ENCODE results near the gene ATXN7L1. TPM values are rescaled to one million over a fixed set of nuclear protein-coding genes. Genes with fewer than 3 reads are reported as not detected.
A peak's percentile ranks its signal among the peaks of the same experiment; 100 is the strongest.

Gene ATXN7L1
- total RNA-seq, 1 donor from 2014 or later, result 12.9 TPM

DNA sequence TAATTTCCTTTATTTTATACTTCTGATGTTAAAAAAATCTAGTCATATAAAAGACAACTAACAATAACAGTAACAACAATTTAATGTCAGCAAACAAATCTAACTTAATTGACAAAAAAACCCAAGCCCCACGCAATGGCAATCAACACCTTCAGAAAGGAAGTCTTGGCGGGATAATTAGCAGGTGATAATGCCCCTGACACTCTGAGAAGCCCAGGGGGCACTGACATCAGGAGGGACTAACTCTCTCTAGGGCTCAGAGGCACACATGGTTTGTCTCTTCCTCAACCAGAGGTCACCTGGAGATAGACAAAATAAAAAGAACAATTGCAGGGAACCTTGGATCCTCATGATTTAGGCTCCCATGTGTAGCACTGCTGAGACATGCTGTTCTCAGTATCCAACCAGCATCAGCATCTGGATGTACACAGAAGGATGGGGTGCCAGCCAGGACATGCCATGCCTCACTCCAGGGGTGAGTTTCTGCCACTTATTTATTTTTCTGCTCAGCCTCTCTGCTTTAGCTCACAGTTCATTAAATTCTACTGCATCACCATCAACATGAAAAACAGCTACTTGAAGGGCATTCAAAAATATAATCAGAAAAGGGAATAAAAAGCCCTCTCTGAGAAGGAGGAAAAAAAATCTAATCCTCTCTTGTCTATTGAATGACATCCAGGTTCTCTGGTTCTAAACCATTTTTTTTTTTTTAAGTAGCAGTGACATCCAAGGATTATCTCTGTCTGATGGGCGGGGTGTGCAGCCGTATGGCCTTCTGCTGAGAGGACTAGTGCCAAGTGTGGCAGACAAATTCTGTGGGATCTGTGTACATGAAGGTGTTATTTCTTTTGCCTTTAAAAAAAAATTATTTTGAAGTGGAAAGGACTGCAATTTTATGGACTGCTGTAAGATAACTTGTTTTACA, 96.3 kb downstream of the ATXN7L1 start:
- no peak for ATAC-seq

DNA sequence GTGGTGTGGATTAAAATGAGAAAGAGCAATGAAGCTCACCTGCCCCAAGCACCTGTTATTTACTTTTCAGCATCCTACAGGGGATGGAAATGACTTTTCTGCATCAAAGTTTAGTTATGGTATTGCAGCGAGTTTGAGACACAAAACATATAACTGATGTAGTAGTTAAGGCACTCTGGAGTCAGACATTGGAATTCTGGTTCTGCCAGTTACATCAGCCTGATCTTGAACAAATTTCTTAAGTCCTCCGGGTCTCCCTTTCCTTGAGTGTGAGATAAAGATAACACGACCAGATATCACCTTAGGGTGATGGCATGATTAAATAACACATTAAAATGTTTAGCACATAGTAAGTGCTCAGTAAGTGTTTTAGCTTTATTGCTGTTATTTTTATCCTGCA, 97.4 kb downstream of the ATXN7L1 start:
- no peak overlapping the region for H3K27ac ChIP-seq
- no peaks in the 10 kb centered on the region for H3K9me3 ChIP-seq
- H3K4me1 ChIP-seq, result no peaks in the 10 kb centered on the region
- no peaks in the 10 kb centered on the region for H3K27me3 ChIP-seq
- DNase-seq (no peak), ATAC-seq (no peak)
- H3K36me3 ChIP-seq, result no peaks in the 10 kb centered on the region
- intact Hi-C loops (cut with DNase I), result no loop called here
- H3K4me3 ChIP-seq, result no peak overlapping the region
- TF ChIP-seq, protein P1, sequence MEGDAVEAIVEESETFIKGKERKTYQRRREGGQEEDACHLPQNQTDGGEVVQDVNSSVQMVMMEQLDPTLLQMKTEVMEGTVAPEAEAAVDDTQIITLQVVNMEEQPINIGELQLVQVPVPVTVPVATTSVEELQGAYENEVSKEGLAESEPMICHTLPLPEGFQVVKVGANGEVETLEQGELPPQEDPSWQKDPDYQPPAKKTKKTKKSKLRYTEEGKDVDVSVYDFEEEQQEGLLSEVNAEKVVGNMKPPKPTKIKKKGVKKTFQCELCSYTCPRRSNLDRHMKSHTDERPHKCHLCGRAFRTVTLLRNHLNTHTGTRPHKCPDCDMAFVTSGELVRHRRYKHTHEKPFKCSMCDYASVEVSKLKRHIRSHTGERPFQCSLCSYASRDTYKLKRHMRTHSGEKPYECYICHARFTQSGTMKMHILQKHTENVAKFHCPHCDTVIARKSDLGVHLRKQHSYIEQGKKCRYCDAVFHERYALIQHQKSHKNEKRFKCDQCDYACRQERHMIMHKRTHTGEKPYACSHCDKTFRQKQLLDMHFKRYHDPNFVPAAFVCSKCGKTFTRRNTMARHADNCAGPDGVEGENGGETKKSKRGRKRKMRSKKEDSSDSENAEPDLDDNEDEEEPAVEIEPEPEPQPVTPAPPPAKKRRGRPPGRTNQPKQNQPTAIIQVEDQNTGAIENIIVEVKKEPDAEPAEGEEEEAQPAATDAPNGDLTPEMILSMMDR (IDR thresholded peaks at IDR 0.05), result no peak

More for the DNA sequence above, 96.3 kb downstream of the ATXN7L1 start:
- intact Hi-C loops (cut with DNase I), result no loop called here
- H3K4me1 ChIP-seq, result no peaks in the 10 kb centered on the region
- no peak overlapping the region for H3K27ac ChIP-seq
- H3K36me3 ChIP-seq, result no peaks in the 10 kb centered on the region
- no peaks in the 10 kb centered on the region for H3K9me3 ChIP-seq
- H3K27me3 ChIP-seq, result no peaks in the 10 kb centered on the region
- no peak overlapping the region for H3K4me3 ChIP-seq
- TF ChIP-seq, protein P1 (IDR thresholded peaks at IDR 0.05), result no peak
- no peak for DNase-seq

DNA sequence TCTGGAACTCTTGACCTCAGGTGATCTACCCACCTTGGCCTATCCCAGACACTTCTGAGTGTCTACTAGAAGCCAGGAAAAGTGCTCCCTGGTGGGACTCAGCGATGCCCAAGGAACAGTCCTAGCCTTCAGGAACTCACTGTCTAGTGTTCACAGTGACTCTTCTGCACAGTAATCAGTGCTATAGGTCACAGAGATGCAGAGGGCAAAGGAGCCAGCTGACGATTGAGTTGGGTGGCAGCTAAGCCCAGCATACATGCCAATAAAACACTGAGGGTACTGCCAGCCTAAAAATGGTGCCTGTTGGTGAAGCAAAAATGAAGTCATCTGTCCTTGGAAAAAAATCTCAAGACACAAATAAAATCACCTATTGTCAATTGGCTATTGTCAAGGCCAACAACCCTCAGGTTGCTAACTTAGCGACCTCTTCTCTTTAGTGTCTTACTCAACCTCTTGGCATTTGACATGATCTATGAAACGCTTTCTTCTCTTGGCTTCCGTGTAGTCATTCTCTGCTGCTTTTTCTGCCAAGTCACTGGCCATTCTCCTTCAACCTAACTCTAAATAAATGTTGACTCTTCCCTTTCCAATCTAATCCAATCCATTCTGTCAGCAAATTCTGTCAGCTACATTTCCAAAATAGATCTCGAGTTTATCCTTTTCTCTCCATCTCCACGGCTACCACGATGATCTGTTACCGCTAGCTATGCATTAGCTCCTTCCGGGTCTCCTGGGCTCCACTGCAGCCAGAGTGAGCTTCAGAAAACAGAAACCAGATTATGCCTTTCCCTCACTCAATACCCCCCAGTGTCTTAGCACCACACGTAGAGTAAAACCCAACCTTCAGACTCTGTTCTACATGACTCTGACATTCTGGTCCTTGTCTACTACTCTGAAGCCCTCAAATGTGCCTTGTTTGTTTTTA, 99.2 kb downstream of the ATXN7L1 start:
- Histone ChIP-seq H3K27me3 (no peaks in the 10 kb centered on the region), H3K36me3 (no peaks in the 10 kb centered on the region), H3K4me3 (no peak overlapping the region), H3K27ac (no peak overlapping the region), H3K4me1 (no peaks in the 10 kb centered on the region), H3K9me3 (no peaks in the 10 kb centered on the region)
- TF ChIP-seq, protein P1 (IDR thresholded peaks at IDR 0.05), result no peak
- ATAC-seq, result no peak
- intact Hi-C loops (cut with DNase I), result no loop called here
- no peak for DNase-seq

DNA sequence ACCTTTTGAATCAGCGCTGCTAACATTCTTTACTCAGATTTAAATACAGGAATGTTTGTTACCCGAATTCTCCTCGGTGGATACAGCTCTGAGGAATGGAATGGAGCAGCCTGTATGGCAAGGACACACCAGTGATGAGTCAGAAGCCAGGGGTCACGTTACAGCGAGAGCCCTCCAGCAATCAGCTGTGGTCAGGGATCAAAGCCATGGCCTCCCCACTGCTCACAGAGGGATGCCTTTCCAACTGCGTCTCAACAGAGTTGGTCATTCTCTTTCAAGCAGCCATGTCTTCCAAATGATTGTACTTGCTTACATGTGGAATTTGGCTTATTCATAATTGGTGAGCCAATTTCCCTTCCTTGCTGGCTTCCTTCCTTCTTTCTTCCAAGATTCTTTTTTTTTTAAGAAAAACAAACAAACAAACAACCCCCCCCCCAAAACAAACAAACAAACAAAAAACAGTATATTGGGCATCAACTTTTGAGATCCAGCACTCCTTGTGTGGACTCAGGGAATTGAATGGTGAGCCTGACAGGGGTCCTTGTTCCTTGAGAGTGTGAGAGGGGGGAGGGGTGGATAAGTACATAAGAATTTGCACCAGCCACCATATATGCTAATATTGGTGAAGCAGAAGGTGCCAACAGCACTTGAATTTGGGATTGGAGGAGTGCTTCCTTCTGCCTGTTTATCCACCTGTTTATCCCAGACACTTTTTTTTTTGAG, 100.2 kb downstream of the ATXN7L1 start:
- H3K27ac ChIP-seq, result no peak overlapping the region
- ATAC-seq (peak; percentile 59), DNase-seq (no peak)
- no peaks in the 10 kb centered on the region for H3K4me1 ChIP-seq
- no peaks in the 10 kb centered on the region for H3K36me3 ChIP-seq
- no peaks in the 10 kb centered on the region for H3K27me3 ChIP-seq
- TF ChIP-seq, protein P1 (IDR thresholded peaks at IDR 0.05), result no peak
- intact Hi-C loops (cut with DNase I), result no loop called here
- H3K4me3 ChIP-seq, result no peak overlapping the region
- no peaks in the 10 kb centered on the region for H3K9me3 ChIP-seq

DNA sequence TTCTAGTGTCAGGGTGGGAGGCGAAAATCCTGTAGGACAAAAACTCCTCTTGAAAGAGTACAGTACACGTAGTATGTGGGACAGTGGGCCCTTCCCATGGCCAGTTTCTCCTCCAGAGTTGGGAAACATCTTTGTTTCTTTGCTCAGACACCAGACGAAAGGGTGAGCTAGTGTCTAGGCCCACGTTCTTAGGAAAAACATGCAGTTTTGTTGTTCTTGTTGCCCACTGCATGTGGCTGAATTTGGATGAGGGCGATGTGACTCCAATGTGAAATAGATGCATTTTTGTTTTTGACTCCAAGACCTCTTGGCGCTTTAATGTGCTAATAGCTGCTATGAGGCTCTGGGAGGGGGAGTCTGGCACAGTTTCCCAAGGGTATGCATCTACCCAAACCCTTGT, 100.8 kb downstream of the ATXN7L1 start:
- ATAC-seq (no peak), DNase-seq (no peak)
- H3K27ac ChIP-seq, result no peak overlapping the region
- TF ChIP-seq, protein P1 (IDR thresholded peaks at IDR 0.05), result no peak
- no peak overlapping the region for H3K4me3 ChIP-seq
- H3K27me3 ChIP-seq, result no peaks in the 10 kb centered on the region
- intact Hi-C loops (cut with DNase I), result no loop called here
- H3K9me3 ChIP-seq, result no peaks in the 10 kb centered on the region
- H3K36me3 ChIP-seq, result no peaks in the 10 kb centered on the region
- peaks cover under 1% of the 10 kb centered on the region for H3K4me1 ChIP-seq

Data from upper lobe of right lung (tissue), 1 donor.